Neural cell (in vitro differentiated cells): ENCODE results near the gene CENPX. TPM values are rescaled to one million over a fixed set of nuclear protein-coding genes. Genes with fewer than 3 reads are reported as not detected.

ENCODE experiments used
- H2AFZ ChIP-seq: fragments of 200-600, 300-800 bp; sonication (generic), shearing (Covaris generic); 2 replicates; pipeline ENCODE4 v1.6.0; 2014; ENCODE audit warnings: low read depth, mild to moderate bottlenecking, antibody characterized with exemption, low read length, moderate library complexity
- H3F3A ChIP-seq: fragments of 200-600 bp; shearing (Covaris generic); 2 replicates; pipeline ENCODE4 v1.6.1; 2016; ENCODE audit warnings: mild to moderate bottlenecking, moderate library complexity, mixed read lengths, antibody characterized with exemption, low read length; ENCODE audit not compliant: insufficient read depth, poor library complexity, severe bottlenecking
- H3K27ac ChIP-seq: fragments of 200-600, 300-800 bp; sonication (generic), shearing (Covaris generic); 2 replicates; pipeline ENCODE4 v1.5.1; 2014; ENCODE audit warnings: mild to moderate bottlenecking, low read length, moderate library complexity
- H3K27me3 ChIP-seq: fragments of 300-800, 200-600 bp; sonication (generic), shearing (Covaris generic); 2 replicates; pipeline ENCODE4 v1.6.0; 2014; ENCODE audit warnings: mild to moderate bottlenecking, low read depth, low read length, moderate library complexity; ENCODE audit not compliant: insufficient read depth
- H3K36me3 ChIP-seq: fragments of 300-800, 200-600 bp; sonication (generic), shearing (Covaris generic); 2 replicates; pipeline ENCODE4 v1.5.1; 2014; ENCODE audit warnings: mild to moderate bottlenecking, antibody characterized with exemption, low read length, moderate library complexity; ENCODE audit not compliant: insufficient read depth
- H3K4me2 ChIP-seq: fragments of 300-800, 200-600 bp; sonication (generic), shearing (Covaris generic); 2 replicates; pipeline ENCODE4 v1.6.0; 2014; ENCODE audit warnings: mild to moderate bottlenecking, low read length
- H3K4me3 ChIP-seq: fragments of 300-800, 200-600 bp; sonication (generic), shearing (Covaris generic); 2 replicates; pipeline ENCODE4 v1.5.1; 2014; ENCODE audit warnings: mild to moderate bottlenecking, low read length, moderate library complexity
- H3K79me2 ChIP-seq: fragments of 200-600 bp; shearing (Covaris generic); replicated peaks from 2 replicates; pipeline ENCODE4 v1.6.0; 2014; ENCODE audit warnings: mild to moderate bottlenecking, low read length, moderate library complexity; ENCODE audit not compliant: insufficient read depth
- H3K9ac ChIP-seq: fragments of 300-800, 200-600 bp; sonication (generic), shearing (Covaris generic); 2 replicates; pipeline ENCODE4 v1.6.1; 2016; ENCODE audit warnings: mild to moderate bottlenecking, low read length, mixed read lengths
- H3K9me2 ChIP-seq: fragments of 200-600 bp; shearing (Covaris generic); 2 replicates; pipeline ENCODE4 v1.6.1; 2016; ENCODE audit warnings: mild to moderate bottlenecking, low read length, mixed read lengths; ENCODE audit not compliant: insufficient read depth
- H3K9me3 ChIP-seq: fragments of 200-600, 300-800 bp; sonication (generic), shearing (Covaris generic); 2 replicates; pipeline ENCODE4 v1.6.1; 2016; ENCODE audit warnings: mild to moderate bottlenecking, mixed run types, low read length, moderate library complexity, mixed read lengths
- H4K20me1 ChIP-seq: fragments of 200-600 bp; shearing (Covaris generic); 2 replicates; pipeline ENCODE4 v1.6.1; 2016; ENCODE audit warnings: mild to moderate bottlenecking, mixed run types; ENCODE audit not compliant: insufficient read depth
- CTCF ChIP-seq: fragments of 450-650 bp; IDR thresholded peaks from 2 replicates; pipeline ENCODE4 v1.5.1; 2014; ENCODE audit warnings: antibody characterized with exemption, mild to moderate bottlenecking, moderate library complexity; ENCODE audit not compliant: poor library complexity, severe bottlenecking
- EP300 ChIP-seq: fragments of 450-650 bp; conservative IDR thresholded peaks from 2 replicates; pipeline ENCODE4 v1.6.1; 2014; ENCODE audit warnings: antibody characterized with exemption, mild to moderate bottlenecking, moderate library complexity; ENCODE audit not compliant: poor library complexity, severe bottlenecking
- EZH2 ChIP-seq: fragments of 200-600, 300-800 bp; shearing (Covaris generic), sonication (generic); IDR thresholded peaks from 2 replicates; pipeline ENCODE4 v1.6.1; 2014; ENCODE audit warnings: antibody characterized with exemption, low read length, borderline replicate concordance, mild to moderate bottlenecking; ENCODE audit not compliant: insufficient read depth, poor library complexity, severe bottlenecking
- MXI1 ChIP-seq: fragments of 450-650 bp; conservative IDR thresholded peaks from 2 replicates; pipeline ENCODE4 v1.6.1; 2014; ENCODE audit warnings: antibody characterized with exemption, mild to moderate bottlenecking; ENCODE audit not compliant: poor library complexity, severe bottlenecking
- POLR2AphosphoS5 ChIP-seq: IDR thresholded peaks from 2 replicates; pipeline ENCODE4 v1.6.1; 2012
- RAD21 ChIP-seq: fragments of 450-650 bp; conservative IDR thresholded peaks from 2 replicates; pipeline ENCODE4 v1.6.1; 2014; ENCODE audit warnings: antibody characterized with exemption, mild to moderate bottlenecking, moderate library complexity
- REST ChIP-seq: IDR thresholded peaks from 2 replicates; pipeline ENCODE4 v1.6.1; 2012; ENCODE audit warnings: borderline replicate concordance
- SMC3 ChIP-seq: fragments of 450-650 bp; conservative IDR thresholded peaks from 2 replicates; pipeline ENCODE4 v1.6.1; 2014; ENCODE audit warnings: antibody characterized with exemption, mild to moderate bottlenecking, moderate library complexity; ENCODE audit not compliant: poor library complexity
- TAF1 ChIP-seq: IDR thresholded peaks from 2 replicates; pipeline ENCODE4 v1.6.1; 2012; ENCODE audit warnings: low read depth
- polyA plus RNA-seq: library from polyadenylated mRNA; depleted of rRNA; stranded (reverse); fragments of >200 nt; gene quantifications from 2 replicates; pipeline ENCODE4 v1.2.3, GENCODE V29; 2014

Gene CENPX
- polyA plus RNA-seq, 1 donor from 2014 or later: 205 TPM

- Histone ChIP-seq H2AFZ (no peak overlapping the region), H3K9me2 (no peaks in the 10 kb centered on the region), H3K27ac (no peak overlapping the region), H3F3A (no peaks in the 10 kb centered on the region), H3K9ac (no peak overlapping the region), H3K27me3 (no peaks in the 10 kb centered on the region), H3K4me2 (no peak overlapping the region), H4K20me1 (no peaks in the 10 kb centered on the region), H3K79me2 (no peaks in the 10 kb centered on the region), H3K36me3 (no peaks in the 10 kb centered on the region), H3K9me3 (no peaks in the 10 kb centered on the region), H3K4me3 (no peak overlapping the region)
- TF ChIP-seq RAD21: no peak
- no peak for TF ChIP-seq SMC3
- no peak for TF ChIP-seq CTCF
- TF ChIP-seq MXI1: no peak
- TF ChIP-seq REST: no peak
- no peak for TF ChIP-seq EZH2
- TF ChIP-seq POLR2AphosphoS5: no peak
- TF ChIP-seq EP300: no peak
- TF ChIP-seq TAF1: no peak
Observed at GRCh38 chr17:81991684-81992305, 30.9 kb downstream of the CENPX start.

GRCh38 chr17:81990836-81991683, 31.6 kb downstream of the CENPX start:
- TF ChIP-seq SMC3 (no peak), EP300 (no peak), EZH2 (no peak), CTCF (no peak), POLR2AphosphoS5 (no peak), MXI1 (no peak), RAD21 (no peak), REST (no peak), TAF1 (no peak)
- Histone ChIP-seq H3K9ac (no peak overlapping the region), H3K27ac (no peak overlapping the region), H2AFZ (no peak overlapping the region), H4K20me1 (no peaks in the 10 kb centered on the region), H3K27me3 (no peaks in the 10 kb centered on the region), H3K36me3 (no peaks in the 10 kb centered on the region), H3K9me3 (no peaks in the 10 kb centered on the region), H3F3A (no peaks in the 10 kb centered on the region), H3K79me2 (no peaks in the 10 kb centered on the region), H3K9me2 (no peaks in the 10 kb centered on the region), H3K4me2 (no peak overlapping the region), H3K4me3 (no peak overlapping the region)
